H54 (cell line): Measurements from ENCODE around the gene ADARB1.

ENCODE experiments used
- DNase-seq: peaks from one replicate; pipeline ENCODE4 v3.0.0; 2011; ENCODE audit warnings: low spot score, mixed read lengths; ENCODE audit not compliant: insufficient read length
- FAIRE-seq: peaks from 3 replicates; lab custom pipeline; 2011; peaks lifted over from hg19 to GRCh38; lab: Jason Lieb, UNC
- POLR2A ChIP-seq: IDR thresholded peaks from 2 replicates; pipeline ENCODE4 v1.6.1; 2011; ENCODE audit warnings: low read depth, mild to moderate bottlenecking, low read length

The ADARB1 gene

DNA sequence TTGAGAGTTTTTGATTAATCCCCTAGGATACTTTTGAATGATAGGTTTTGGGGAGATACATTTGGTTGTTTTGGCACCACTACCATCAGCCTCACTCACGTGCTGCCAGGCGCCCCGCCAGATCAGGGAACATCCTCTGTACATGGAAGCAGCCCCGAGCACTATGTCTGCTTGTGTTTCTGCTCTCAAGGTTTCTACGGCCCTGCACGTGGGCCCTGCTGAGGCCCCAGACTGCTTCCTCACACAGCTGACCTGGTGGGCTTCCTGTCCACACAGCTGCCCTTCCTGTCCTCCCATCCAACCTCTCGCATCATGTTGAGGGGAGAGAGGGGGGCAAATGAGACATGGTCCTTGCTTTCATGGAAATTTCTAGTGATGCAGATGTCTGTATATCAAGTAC is 20.0 kb downstream of the ADARB1 start:
- FAIRE-seq (no peak), DNase-seq (no peak)
- TF ChIP-seq POLR2A: no peak

DNA sequence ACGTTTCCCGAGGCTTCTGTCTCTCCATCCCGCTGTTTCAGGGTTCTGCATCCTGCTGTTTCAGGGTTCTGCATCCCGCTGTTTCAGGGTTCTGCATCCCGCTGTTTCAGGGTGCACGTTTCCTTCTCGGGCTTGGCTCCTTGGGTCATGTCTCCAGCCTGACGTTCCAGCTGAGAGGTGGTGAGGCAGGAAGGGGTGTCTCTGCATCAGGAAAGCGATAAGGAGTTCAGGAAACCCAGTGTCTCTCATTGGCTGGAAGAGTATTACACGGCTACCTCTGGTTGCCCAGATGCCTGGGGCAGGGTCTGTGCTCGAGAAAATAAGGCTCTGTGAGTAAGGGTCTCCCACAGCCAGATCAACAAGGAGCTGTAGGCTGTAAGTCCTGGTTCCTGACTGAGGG is 21.1 kb downstream of the ADARB1 start:
- FAIRE-seq: no peak
- no peak for DNase-seq
- TF ChIP-seq POLR2A: no peak

DNA sequence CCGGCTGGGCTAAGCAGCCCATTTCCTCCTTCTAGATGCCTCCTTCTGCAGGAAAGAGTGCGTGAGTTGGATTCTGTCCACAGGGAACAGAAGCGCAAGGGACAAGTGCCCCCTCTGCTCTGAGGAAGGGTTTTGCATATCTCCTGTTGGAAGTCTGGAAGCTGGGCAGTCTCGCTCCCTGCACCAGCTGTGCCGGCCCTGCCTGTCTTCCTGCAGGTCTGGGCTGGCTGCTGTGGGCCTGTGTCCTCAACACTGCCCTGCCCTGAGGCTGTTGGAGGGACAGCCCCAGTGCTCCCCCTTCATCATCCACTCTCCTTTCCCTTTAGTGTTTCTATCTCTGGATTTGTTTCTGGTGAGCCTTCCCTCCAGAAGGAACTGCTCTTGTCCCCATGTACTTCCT is 21.8 kb downstream of the ADARB1 start:
- TF ChIP-seq POLR2A: no peak
- no peak for FAIRE-seq
- no peak for DNase-seq

DNA sequence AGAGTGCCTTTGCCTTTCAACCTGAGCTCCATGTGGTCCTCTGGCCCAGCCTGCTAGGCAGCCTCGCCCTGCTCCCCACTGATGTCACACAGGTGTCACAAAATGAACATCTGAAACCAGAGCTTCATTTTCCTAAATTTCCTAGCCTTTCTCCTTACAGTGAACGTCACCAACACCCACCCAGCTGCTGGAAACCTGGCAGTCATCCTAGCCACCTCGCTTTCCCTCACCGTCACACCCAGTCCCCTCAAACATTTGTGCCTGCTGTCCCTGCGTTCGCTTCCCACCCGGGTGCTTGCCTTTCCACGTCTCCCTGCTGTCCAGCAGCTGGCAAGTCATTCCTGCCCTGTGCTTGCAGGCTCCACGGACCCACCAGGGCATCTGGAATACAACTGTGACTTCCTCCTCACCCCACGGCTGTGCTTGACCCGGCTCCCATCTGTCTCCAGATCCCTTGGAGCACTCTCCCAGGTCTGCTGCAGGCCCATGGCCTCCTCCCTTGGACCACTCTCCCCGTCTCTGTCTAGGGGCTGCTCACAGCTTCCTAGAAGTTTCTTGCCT is 23.5 kb downstream of the ADARB1 start:
- DNase-seq: no peak
- FAIRE-seq: no peak
- TF ChIP-seq POLR2A: no peak

DNA sequence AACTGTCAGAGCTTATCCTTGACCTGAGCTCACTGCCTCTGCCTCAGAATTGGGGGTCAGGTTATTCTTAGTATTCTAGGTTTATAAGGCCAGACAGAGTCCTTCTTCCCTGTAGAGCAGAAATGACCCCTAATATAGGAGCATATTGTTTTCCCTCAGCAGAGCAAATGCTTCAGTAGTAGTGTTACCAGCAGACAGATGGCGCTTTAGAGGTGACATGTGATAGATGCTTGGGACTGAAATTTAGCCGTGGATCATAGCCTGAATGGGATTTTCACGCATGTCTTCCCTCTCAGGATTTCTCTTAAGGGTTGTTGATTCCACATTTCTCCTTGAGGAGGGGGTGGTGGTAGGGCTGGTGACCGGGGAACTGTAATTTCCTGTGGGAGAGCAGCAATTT is 24.5 kb downstream of the ADARB1 start:
- no peak for DNase-seq
- TF ChIP-seq POLR2A: no peak
- FAIRE-seq: no peak

DNA sequence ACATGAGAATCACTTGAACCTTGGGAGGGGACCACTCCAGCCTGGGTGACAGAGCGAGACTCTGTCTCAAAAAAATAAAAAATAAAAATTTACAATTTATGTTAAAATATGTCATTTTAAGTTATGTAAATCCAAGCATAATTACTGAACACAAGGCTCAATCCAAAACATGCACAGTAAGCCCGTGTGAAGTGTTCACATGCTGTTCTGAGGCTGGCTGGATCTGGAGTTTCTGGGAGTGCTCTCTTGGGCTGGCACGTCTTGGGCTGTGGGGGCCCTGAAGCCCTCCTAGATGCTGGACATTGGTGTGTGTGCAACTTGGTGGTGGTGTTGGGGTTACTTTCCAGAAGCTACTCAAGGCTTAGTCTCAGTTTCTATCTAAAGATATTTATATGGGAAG is 25.2 kb downstream of the ADARB1 start:
- TF ChIP-seq POLR2A: no peak
- FAIRE-seq (no peak), DNase-seq (no peak)

DNA sequence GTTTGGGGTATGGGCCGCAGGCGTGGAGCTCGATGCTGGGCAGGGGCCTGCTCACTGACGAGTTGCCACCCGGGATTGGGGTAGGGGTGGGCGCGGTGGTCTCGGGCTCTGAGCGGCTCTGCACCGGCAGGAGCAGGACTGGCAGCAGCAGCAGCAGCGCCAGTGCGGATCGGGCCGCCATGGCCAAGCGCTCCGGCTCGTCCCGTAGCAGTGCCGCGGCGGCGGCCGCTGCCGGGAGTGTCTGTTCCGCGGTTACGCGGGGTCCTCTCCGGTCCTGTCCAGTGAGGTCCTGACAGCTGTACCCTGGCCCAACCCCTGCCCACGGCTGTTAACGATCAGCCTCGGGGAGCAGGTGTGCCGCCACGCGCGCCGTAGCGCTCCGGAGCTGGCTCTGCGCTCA is 26.5 kb downstream of the ADARB1 start:
- no peak for TF ChIP-seq POLR2A
- DNase-seq: no peak
- FAIRE-seq: no peak

DNA sequence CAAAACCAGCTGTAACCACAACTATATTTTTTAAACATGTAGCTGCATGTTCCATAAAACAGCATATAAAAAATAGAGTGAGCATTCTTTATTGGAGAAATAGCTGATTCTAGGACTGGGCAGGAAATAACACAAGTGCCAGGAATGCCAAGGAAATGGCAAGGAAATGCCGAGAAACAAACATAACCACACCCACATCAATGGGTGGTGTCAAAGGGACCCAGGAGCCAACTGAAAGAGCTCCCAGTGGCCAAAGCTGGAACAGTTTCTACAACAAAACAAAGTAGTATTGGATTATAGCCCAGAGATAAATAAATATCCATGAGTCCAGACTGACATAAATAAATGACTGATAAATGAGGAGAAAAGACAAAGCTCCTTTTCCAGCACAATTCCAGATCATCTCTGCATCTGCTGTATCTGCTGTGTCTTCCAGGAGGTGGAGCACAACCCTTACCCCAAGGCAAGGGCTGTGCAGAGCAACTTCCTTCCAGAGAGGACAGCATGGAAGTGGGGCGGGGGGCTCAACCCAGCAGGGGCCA is 28.1 kb downstream of the ADARB1 start:
- FAIRE-seq (no peak), DNase-seq (peak; percentile 77)
- no peak for TF ChIP-seq POLR2A

DNA sequence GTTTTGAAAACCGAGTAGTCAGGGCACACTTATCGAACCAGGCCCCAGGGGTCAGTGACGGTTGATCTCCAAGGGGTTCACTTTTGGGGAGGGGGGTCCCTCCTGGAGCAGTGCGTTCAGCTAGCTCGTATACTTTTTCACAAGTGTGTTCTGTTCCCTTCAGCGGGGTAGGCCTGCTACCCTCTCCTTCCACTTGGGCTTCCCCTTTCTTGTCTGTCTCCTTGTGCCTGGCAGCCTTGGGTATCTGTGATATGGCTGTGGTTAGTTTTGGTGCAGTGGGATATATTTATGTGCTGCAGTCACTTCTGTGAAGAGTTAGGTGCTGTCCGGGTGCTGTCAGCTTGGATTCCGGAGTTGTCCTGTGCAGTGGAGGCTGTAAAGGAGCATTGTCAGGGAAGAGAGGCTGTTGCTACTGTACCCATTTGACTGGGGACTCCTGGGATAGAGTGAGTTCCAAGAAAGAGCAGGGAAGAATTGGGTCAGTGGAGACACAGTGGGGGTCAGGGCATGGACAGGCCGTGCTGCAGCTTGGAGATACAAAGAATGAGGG is 29.7 kb downstream of the ADARB1 start:
- DNase-seq (no peak), FAIRE-seq (no peak)

DNA sequence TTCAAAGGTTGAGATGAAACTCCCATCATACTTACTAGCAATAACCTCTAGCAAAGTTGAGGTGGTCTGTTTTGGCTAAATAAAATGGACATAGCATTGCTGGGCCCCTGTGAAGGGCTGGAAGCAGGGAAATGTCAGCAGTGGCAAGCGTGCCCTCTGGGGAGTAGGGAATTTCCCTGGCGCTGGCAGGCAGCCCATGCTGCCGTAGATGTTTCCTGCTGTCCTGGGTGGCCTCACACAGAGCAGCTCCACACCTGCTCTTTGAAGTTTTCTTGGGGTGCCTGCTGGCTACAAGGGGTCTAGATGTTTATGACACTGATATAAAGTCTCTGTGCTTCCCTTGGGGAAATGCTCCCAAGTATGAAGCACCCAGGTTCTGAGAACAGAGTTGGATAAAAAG is 30.2 kb downstream of the ADARB1 start:
- FAIRE-seq: no peak
- peak; percentile 44 for DNase-seq
- TF ChIP-seq POLR2A: no peak

More for the DNA sequence above, 29.7 kb downstream of the ADARB1 start:
- TF ChIP-seq POLR2A: no peak

DNA sequence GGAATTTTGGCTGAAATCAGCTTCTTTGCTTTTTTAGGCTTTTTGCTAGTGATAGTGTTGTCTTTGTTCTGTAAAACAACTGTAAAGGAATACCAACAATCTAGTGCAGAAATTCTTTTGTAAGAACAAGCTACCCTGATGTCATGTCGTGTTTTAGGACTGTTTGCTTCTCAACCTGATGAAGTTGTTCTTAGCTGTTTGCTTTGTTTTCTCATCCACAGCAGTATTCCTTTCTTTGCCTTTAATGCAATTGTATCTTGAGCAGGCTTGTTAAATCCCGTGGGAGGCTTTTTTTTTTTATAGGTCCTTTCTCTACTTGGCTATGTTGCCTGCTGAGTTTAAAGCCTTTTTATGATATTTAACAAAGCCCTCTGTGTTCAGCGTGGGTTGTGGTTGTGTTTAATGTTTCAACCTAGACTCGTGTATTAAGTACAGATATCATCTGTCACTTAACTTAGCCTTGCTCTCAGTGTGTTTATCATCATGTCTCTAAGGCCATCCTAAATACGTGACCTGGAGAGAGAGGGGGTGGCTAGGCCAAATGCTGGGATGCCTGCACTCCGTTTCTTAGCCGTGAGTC is 31.6 kb downstream of the ADARB1 start:
- DNase-seq (no peak), FAIRE-seq (no peak)
- no peak for TF ChIP-seq POLR2A

DNA sequence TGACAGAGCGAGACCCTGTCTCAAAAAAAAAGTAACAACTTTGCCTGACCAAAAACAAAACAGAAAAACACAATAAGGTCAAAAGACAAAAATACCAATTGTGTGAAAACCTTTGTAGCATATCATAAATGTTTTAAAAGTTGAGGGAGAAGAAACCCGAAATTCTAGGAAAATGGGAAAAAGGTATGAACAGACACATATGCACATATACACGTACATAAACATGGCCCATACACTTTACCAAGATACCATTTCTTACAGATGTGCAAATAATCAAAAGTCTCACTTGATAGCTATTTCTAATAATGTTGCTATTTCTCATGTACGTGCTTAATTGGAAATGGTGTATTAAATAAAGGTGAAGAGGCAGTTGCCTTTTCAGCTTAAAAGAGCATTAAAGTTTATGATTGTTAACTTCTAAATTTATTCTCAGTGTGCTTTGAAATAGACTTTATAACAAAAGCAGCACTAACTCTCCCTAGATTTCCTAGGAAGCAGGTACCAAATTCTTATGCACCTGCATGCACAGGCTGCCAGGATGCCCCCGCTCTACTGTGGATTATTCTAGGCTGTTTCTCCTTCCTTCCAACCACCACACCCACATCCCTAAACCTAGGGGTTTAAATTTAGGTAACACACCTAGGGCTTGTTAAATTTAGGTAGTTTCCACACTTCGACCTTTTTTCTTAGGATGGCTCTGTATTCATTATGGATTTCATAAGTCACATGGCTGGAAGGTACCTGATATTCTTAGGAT is 33.8 kb downstream of the ADARB1 start:
- FAIRE-seq (no peak), DNase-seq (no peak)
- no peak for TF ChIP-seq POLR2A

DNA sequence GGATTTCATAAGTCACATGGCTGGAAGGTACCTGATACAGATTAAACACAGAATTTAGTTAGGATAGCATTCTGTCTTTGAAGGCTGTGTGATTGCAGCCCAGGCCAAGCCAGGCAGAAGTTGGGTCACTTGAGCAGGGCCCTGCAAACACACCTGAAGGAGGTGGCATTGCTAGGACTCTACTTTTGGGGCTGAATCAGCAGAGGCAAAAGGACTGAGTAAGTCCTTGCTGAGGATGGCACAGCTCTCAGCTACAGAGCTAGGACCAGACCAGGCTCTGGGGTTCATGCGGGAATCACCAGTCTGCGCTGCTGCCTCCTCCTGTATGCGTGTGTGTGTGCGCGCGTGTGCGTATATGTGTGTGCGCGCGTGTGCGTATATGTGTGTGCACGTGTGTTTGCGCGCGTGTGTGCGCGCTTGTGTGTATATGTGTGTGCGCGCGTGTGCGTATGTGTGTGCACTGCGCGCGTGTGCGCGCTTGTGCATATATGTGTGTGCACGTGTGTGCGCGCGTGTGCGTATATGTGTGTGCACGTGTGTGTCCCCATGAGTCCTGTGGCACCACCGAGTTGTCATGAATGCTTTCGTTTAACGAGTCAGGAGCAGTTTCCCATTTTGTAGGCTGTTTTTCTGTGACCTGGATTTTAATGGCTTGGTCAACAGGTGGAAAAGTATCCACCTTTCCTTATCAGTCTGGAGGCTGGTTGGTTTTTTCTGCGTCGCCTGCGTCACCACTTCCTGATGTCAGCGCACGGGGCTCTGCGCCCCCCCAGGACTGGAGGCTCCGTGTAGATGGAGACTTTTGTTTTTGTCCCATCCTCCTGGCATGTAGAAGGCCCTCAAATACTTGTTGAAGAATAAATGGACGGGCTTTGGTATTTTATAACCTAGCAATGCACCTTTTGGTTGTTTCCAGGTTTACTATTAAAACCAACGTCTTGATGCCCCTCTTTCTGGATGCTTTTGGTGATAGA is 34.7 kb downstream of the ADARB1 start:
- no peak for TF ChIP-seq POLR2A
- DNase-seq (no peak), FAIRE-seq (no peak)
